PC-3 (cell line): ENCODE results near the gene MEF2C. TPM values are rescaled to one million over a fixed set of nuclear protein-coding genes. Genes with fewer than 3 reads are reported as not detected.
"Not testable (repeated sequence)": the region's sequence is repeated elsewhere in the genome, so short reads cannot be mapped to it uniquely, and the experiment has no call there.

ENCODE experiments used
- ATAC-seq: fragments of 200-7000 bp; cut with Tn5 transposase; 2 replicates; pipeline ENCODE4 v1.9.1; 2020; ENCODE audit warnings: mild to moderate bottlenecking, moderate library complexity
- BruUV-seq: library from RNA; stranded (reverse); fragments of 400-500 nt; replicated peaks from 2 replicates; lab custom pipeline; 2021; lab: Mats Ljungman, UMichigan
- CTCF ChIA-PET: fragments of 300-600 bp; sonication (Branson Sonifier 250); formaldehyde crosslinking; loops from one replicate; lab custom pipeline; 2022; ENCODE audit warnings: antibody characterized with exemption; lab: Charles Lee
- POLR2A ChIA-PET: fragments of 300-600 bp; sonication (Branson Sonifier 250); formaldehyde crosslinking; loops from one replicate; lab custom pipeline; 2022; ENCODE audit warnings: antibody characterized with exemption; ENCODE audit not compliant: unreplicated experiment; lab: Charles Lee
- DNase-seq: peaks from one replicate; pipeline ENCODE4 v3.0.0-alpha.2; 2015
- H2AFZ ChIP-seq: fragments of 300-600 bp; sonication (generic); 2 replicates; pipeline ENCODE4 v1.6.0; 2016; ENCODE audit warnings: antibody characterized with exemption, low read length
- H3F3A ChIP-seq: fragments of 300-600 bp; sonication (generic); one replicate; pipeline ENCODE4 v1.6.0; 2017; ENCODE audit warnings: antibody characterized with exemption, low read length, control low read depth, mild to moderate bottlenecking; ENCODE audit not compliant: unreplicated experiment
- H3K27ac ChIP-seq: fragments of 300-600 bp; sonication (generic); 2 replicates; pipeline ENCODE4 v1.5.1; 2016; ENCODE audit warnings: mild to moderate bottlenecking, low read length
- H3K27me3 ChIP-seq: fragments of 300-600 bp; sonication (generic); 2 replicates; pipeline ENCODE4 v1.6.1; 2016; ENCODE audit warnings: low read length, mixed read lengths
- H3K36me3 ChIP-seq: fragments of 300-600 bp; sonication (generic); 2 replicates; pipeline ENCODE4 v1.6.1; 2016; ENCODE audit warnings: low read depth, mixed run types, low read length, mixed read lengths
- H3K4me1 ChIP-seq: fragments of 300-600 bp; sonication (generic); 2 replicates; pipeline ENCODE4 v1.5.1; 2016; ENCODE audit warnings: low read length; ENCODE audit not compliant: insufficient read depth
- H3K4me2 ChIP-seq: fragments of 300-600 bp; sonication (generic); 2 replicates; pipeline ENCODE4 v1.6.0; 2016; ENCODE audit warnings: low read length
- H3K4me3 ChIP-seq: fragments of 300-600 bp; sonication (generic); 2 replicates; pipeline ENCODE4 v1.5.1; 2016; ENCODE audit warnings: mild to moderate bottlenecking, low read length, mixed read lengths
- H3K79me2 ChIP-seq: fragments of 300-600 bp; sonication (generic); 2 replicates; pipeline ENCODE4 v1.6.1; 2017; ENCODE audit warnings: low read length, mixed read lengths
- H3K9ac ChIP-seq: fragments of 300-600 bp; sonication (generic); 2 replicates; pipeline ENCODE4 v1.6.0; 2016; ENCODE audit warnings: mild to moderate bottlenecking, low read length
- H3K9me2 ChIP-seq: fragments of 300-600 bp; sonication (generic); replicated peaks from 2 replicates; pipeline ENCODE4 v1.6.1; 2016; ENCODE audit warnings: mixed run types, low read length, mixed read lengths
- H3K9me3 ChIP-seq: fragments of 300-600 bp; sonication (generic); 2 replicates; pipeline ENCODE4 v1.6.1; 2016; ENCODE audit warnings: low read length, mixed read lengths
- H4K20me1 ChIP-seq: fragments of 300-600 bp; sonication (generic); 2 replicates; pipeline ENCODE4 v1.6.1; 2016; ENCODE audit warnings: low read length, mixed read lengths
- CTCF ChIP-seq: fragments of 300-600 bp; sonication (generic); conservative IDR thresholded peaks from 2 replicates; pipeline ENCODE4 v1.5.1; 2017; ENCODE audit warnings: antibody characterized with exemption, low read depth, mild to moderate bottlenecking, low read length
- EZH2 ChIP-seq: fragments of 300-600 bp; sonication (generic); IDR thresholded peaks from one replicate; pipeline ENCODE4 v1.6.1; 2017; ENCODE audit warnings: antibody characterized with exemption, mild to moderate bottlenecking, low read length; ENCODE audit not compliant: unreplicated experiment
- EZH2phosphoT487 ChIP-seq: fragments of 300-600 bp; sonication (generic); IDR thresholded peaks from 2 replicates; pipeline ENCODE4 v1.6.1; 2018; ENCODE audit warnings: mild to moderate bottlenecking, antibody characterized with exemption, low read length, borderline replicate concordance
- intact Hi-C: fragments of 100-400 bp; cut with micrococcal nuclease; formaldehyde crosslinking; loops from 2 replicates; pipeline ENCODE4 v1.9.0; 2023
- total RNA-seq: library from RNA; depleted of rRNA; stranded (reverse); fragments of >200 nt; gene quantifications from 2 replicates; pipeline ENCODE4 v1.2.3, GENCODE V29; 2014

The MEF2C gene
- total RNA-seq, 1 experiment from 2014 or later, result 8.0 TPM

GRCh38 chr5:88793797-88794196, 89.2 kb downstream of the MEF2C start:
- H2AFZ ChIP-seq, ATAC-seq, H4K20me1 ChIP-seq, BruUV-seq, POLR2A ChIA-PET, H3K9ac ChIP-seq, H3K27ac ChIP-seq, H3K4me3 ChIP-seq, H3K9me3 ChIP-seq, H3K9me2 ChIP-seq, H3K36me3 ChIP-seq, CTCF ChIA-PET, H3K27me3 ChIP-seq, intact Hi-C loops, DNase-seq, H3K79me2 ChIP-seq, H3F3A ChIP-seq, H3K4me2 ChIP-seq: not testable (repeated sequence)
- peaks cover 14% of the 10 kb centered on the region for H3K4me1 ChIP-seq

GRCh38 chr5:88792144-88792840, 90.7 kb downstream of the MEF2C start:
- BruUV-seq, result no TSS peak
- Histone ChIP-seq H3K9ac (0 out of 2 replicates have a peak overlapping the region, but pooled peaks have one; percentile 5), H4K20me1 (no peaks in the 10 kb centered on the region), H3K9me2 (no peaks in the 10 kb centered on the region), H3K4me1 (peaks cover 20% of the 10 kb centered on the region), H3K4me2 (peak overlapping the region; percentile 47), H3K36me3 (no peaks in the 10 kb centered on the region), H3K27ac (peak overlapping the region; percentile 47), H3K27me3 (no peaks in the 10 kb centered on the region), H3K9me3 (no peaks in the 10 kb centered on the region), H3K79me2 (no peaks in the 10 kb centered on the region), H2AFZ (peak overlapping the region; percentile 22; the same call in 1 of the 2 replicates), H3K4me3 (no peak overlapping the region), H3F3A (no peaks in the 10 kb centered on the region)
- intact Hi-C loops, result no loop called here
- ChIA-PET POLR2A (no interaction called here), CTCF (no interaction called here)
- DNase-seq (peak; percentile 63), ATAC-seq (peak; percentile 84)
- TF ChIP-seq EZH2 (no peak), CTCF (no peak), EZH2phosphoT487 (no peak)

GRCh38 chr5:88787856-88788255, 95.1 kb downstream of the MEF2C start:
- intact Hi-C loops, result loop anchor here (5.0 kb wide), 3 partner anchors 39 to 244 kb away; no protein-coding TSS in a partner anchor

More at GRCh38 chr5:88787856-88788255, 95.1 kb downstream of the MEF2C start:
- H3F3A ChIP-seq, result no peaks in the 10 kb centered on the region
- H3K27ac ChIP-seq, result peak overlapping the region; percentile 82
- H2AFZ ChIP-seq, result no peak overlapping the region
- CTCF ChIA-PET, result no interaction called here
- H3K36me3 ChIP-seq, result no peaks in the 10 kb centered on the region
- no peak for ATAC-seq
- no TSS peak for BruUV-seq
- no peak overlapping the region for H3K4me3 ChIP-seq
- H3K9me3 ChIP-seq, result no peaks in the 10 kb centered on the region
- H3K9me2 ChIP-seq, result no peaks in the 10 kb centered on the region
- H3K27me3 ChIP-seq, result no peaks in the 10 kb centered on the region
- DNase-seq, result peak; percentile 81
- H3K9ac ChIP-seq, result peak overlapping the region; percentile 60; the same call in 1 of the 2 replicates
- H4K20me1 ChIP-seq, result no peaks in the 10 kb centered on the region
- H3K4me2 ChIP-seq, result peak overlapping the region; percentile 52
- no peaks in the 10 kb centered on the region for H3K79me2 ChIP-seq
- no peak for TF ChIP-seq CTCF
- TF ChIP-seq EZH2phosphoT487, result no peak
- TF ChIP-seq EZH2, result no peak
- POLR2A ChIA-PET, result no interaction called here
- H3K4me1 ChIP-seq, result peaks cover 40% of the 10 kb centered on the region
